H9 (cell line): ENCODE data around the gene TFDP1. TPM values are rescaled to one million over a fixed set of nuclear protein-coding genes. Genes with fewer than 3 reads are reported as not detected.

Source experiments
- DNase-seq: peaks from one replicate; pipeline ENCODE4 v3.0.0-alpha.2; 2017
- H2AFZ ChIP-seq: one replicate; pipeline ENCODE4 v1.6.1; 2013; ENCODE audit warnings: mild to moderate bottlenecking, low read length, control low read depth, moderate library complexity
- H2AK5ac ChIP-seq: 2 replicates; pipeline ENCODE4 v1.6.1; 2013; ENCODE audit warnings: low read length, control low read depth, mixed read lengths; ENCODE audit not compliant: insufficient read length
- H2BK120ac ChIP-seq: one replicate; pipeline ENCODE4 v1.6.1; 2013; ENCODE audit warnings: low read depth, mild to moderate bottlenecking, low read length, control low read depth, inconsistent platforms; ENCODE audit not compliant: poor library complexity, severe bottlenecking
- H2BK12ac ChIP-seq: 2 replicates; pipeline ENCODE4 v1.6.1; 2013; ENCODE audit warnings: low read length, control low read depth, mixed read lengths, low read depth; ENCODE audit not compliant: insufficient read length
- H2BK15ac ChIP-seq: 2 replicates; pipeline ENCODE4 v1.6.1; 2013; ENCODE audit warnings: low read depth, low read length, control low read depth
- H2BK20ac ChIP-seq: one replicate; pipeline ENCODE4 v1.6.1; 2013; ENCODE audit warnings: low read depth, mild to moderate bottlenecking, low read length, control low read depth, inconsistent platforms; ENCODE audit not compliant: poor library complexity, severe bottlenecking
- H2BK5ac ChIP-seq: 2 replicates; pipeline ENCODE4 v1.6.1; 2013; ENCODE audit warnings: low read length, control low read depth, mixed read lengths; ENCODE audit not compliant: insufficient read length
- H3K14ac ChIP-seq: 2 replicates; pipeline ENCODE4 v1.6.1; 2013; ENCODE audit warnings: low read length, control low read depth; ENCODE audit not compliant: insufficient read depth
- H3K18ac ChIP-seq: 2 replicates; pipeline ENCODE4 v1.6.1; 2013; ENCODE audit warnings: low read depth, mild to moderate bottlenecking, mixed read lengths, low read length, control low read depth; ENCODE audit not compliant: insufficient read length
- H3K23ac ChIP-seq: 2 replicates; pipeline ENCODE4 v1.6.1; 2013; ENCODE audit warnings: low read length, control low read depth, mixed read lengths, low read depth; ENCODE audit not compliant: insufficient read length
- H3K23me2 ChIP-seq: 2 replicates; pipeline ENCODE4 v1.6.1; 2013; ENCODE audit warnings: low read depth, mild to moderate bottlenecking, mixed read lengths, low read length, control low read depth; ENCODE audit not compliant: insufficient read length, poor library complexity, severe bottlenecking
- H3K27ac ChIP-seq: 2 replicates; pipeline ENCODE4 v1.5.1; 2013; ENCODE audit warnings: low read length, control low read depth, mixed read lengths, low read depth; ENCODE audit not compliant: insufficient read length
- H3K27me3 ChIP-seq: 2 replicates; pipeline ENCODE4 v1.6.1; 2013; ENCODE audit warnings: low read length, control low read depth, inconsistent platforms; ENCODE audit not compliant: insufficient read depth
- H3K4ac ChIP-seq: 2 replicates; pipeline ENCODE4 v1.6.1; 2013; ENCODE audit warnings: low read depth, mild to moderate bottlenecking, control low read depth, inconsistent platforms, low read length, moderate library complexity
- H3K4me1 ChIP-seq: 2 replicates; pipeline ENCODE4 v1.6.1; 2013; ENCODE audit warnings: low read length, control low read depth, inconsistent platforms; ENCODE audit not compliant: insufficient read depth
- H3K4me2 ChIP-seq: 2 replicates; pipeline ENCODE4 v1.6.1; 2013; ENCODE audit warnings: low read length, control low read depth, mixed read lengths; ENCODE audit not compliant: insufficient read length, insufficient read depth
- H3K56ac ChIP-seq: 2 replicates; pipeline ENCODE4 v1.6.1; 2013; ENCODE audit warnings: low read depth, mild to moderate bottlenecking, mixed read lengths, low read length, control low read depth; ENCODE audit not compliant: insufficient read length
- H3K79me1 ChIP-seq: 2 replicates; pipeline ENCODE4 v1.6.1; 2013; ENCODE audit warnings: low read depth, mild to moderate bottlenecking, moderate library complexity, low read length, control low read depth, inconsistent platforms; ENCODE audit not compliant: insufficient read depth, poor library complexity, severe bottlenecking
- H3K79me2 ChIP-seq: 2 replicates; pipeline ENCODE4 v1.6.1; 2013; ENCODE audit warnings: low read length, control low read depth, inconsistent platforms; ENCODE audit not compliant: insufficient read depth
- H3K9ac ChIP-seq: 2 replicates; pipeline ENCODE4 v1.6.1; 2013; ENCODE audit warnings: low read length, control low read depth, mixed read lengths; ENCODE audit not compliant: insufficient read length; ENCODE audit errors: extremely low read depth
- H3K9me3 ChIP-seq: one replicate; pipeline ENCODE4 v1.6.1; 2013; ENCODE audit warnings: low read depth, low read length, inconsistent platforms; ENCODE audit not compliant: control insufficient read depth
- H3T11ph ChIP-seq: one replicate; pipeline ENCODE4 v1.6.1; 2013; ENCODE audit warnings: mild to moderate bottlenecking, low read length, control low read depth, inconsistent platforms
- H4K20me1 ChIP-seq: one replicate; pipeline ENCODE4 v1.6.1; 2013; ENCODE audit not compliant: control insufficient read depth, insufficient read length, insufficient read depth
- H4K5ac ChIP-seq: 2 replicates; pipeline ENCODE4 v1.6.1; 2013; ENCODE audit warnings: low read depth, mild to moderate bottlenecking, mixed read lengths, low read length, control low read depth; ENCODE audit not compliant: insufficient read length
- H4K8ac ChIP-seq: replicated peaks from 2 replicates; pipeline ENCODE4 v1.6.1; 2013; ENCODE audit warnings: low read length, control low read depth, mixed read lengths, low read depth; ENCODE audit not compliant: insufficient read length
- H4K91ac ChIP-seq: 2 replicates; pipeline ENCODE4 v1.6.1; 2013; ENCODE audit warnings: low read depth, mild to moderate bottlenecking, moderate library complexity, mixed read lengths, low read length, control low read depth; ENCODE audit not compliant: insufficient read length
- H3K27ac Mint-ChIP-seq, 3 experiments: 2 replicates in 2 of 3; 3 replicates in 1 of 3; pipeline ENCODE4 v1.8.0; 2020 to 2021; ENCODE audit warnings: mixed read lengths in 3 of 3, mild to moderate bottlenecking in 1 of 3, moderate library complexity in 1 of 3
- H3K27me3 Mint-ChIP-seq: 2 replicates; pipeline ENCODE4 v1.8.0; 2021; ENCODE audit warnings: low read depth, mild to moderate bottlenecking, moderate library complexity, mixed read lengths
- H3K36me3 Mint-ChIP-seq, 3 experiments: 2 replicates in 2 of 3; 3 replicates in 1 of 3; pipeline ENCODE4 v1.8.0; 2020 to 2021; ENCODE audit warnings: low read depth in 3 of 3, mixed read lengths in 3 of 3; ENCODE audit not compliant: insufficient read depth in 1 of 3
- H3K4me1 Mint-ChIP-seq, 2 experiments: 2 replicates each; pipeline ENCODE4 v1.8.0; 2020; ENCODE audit warnings: mixed read lengths in 2 of 2
- H3K4me3 Mint-ChIP-seq, 2 experiments: 2 replicates in 1 of 2; 3 replicates in 1 of 2; pipeline ENCODE4 v1.8.0; 2020 to 2021; ENCODE audit warnings: mild to moderate bottlenecking in 2 of 2, mixed read lengths in 2 of 2, moderate library complexity in 1 of 2
- H3K9me3 Mint-ChIP-seq, 2 experiments: 2 replicates in 1 of 2; 3 replicates in 1 of 2; pipeline ENCODE4 v1.8.0; 2020; ENCODE audit warnings: mild to moderate bottlenecking in 2 of 2, mixed read lengths in 2 of 2, moderate library complexity in 1 of 2
- WGBS: extraction: QIAGEN DNeasy Blood & Tissue Kit; methylation state at CpG from one replicate; pipeline ENCODE4 v1.1.7; 2013; ENCODE audit warnings: missing lambda C conversion rate, low lambda C conversion rate, mixed read lengths; ENCODE audit not compliant: insufficient read length; ENCODE audit errors: extremely low coverage; 5-methylcytosine and 5-hydroxymethylcytosine counted together
- total RNA-seq: library from RNA; stranded (reverse); gene quantifications from 2 replicates; pipeline ENCODE4 v1.2.1, GENCODE V29; 2021
- TF ChIP-seq, protein P1 (sequence below): fragments of 200-600 bp; sonication (generic); conservative IDR thresholded peaks from 3 replicates; pipeline ENCODE4 v1.8.0; 2021; ENCODE audit warnings: antibody characterized with exemption, mild to moderate bottlenecking

Gene TFDP1
- total RNA-seq, 1 experiment from 2014 or later: 111 TPM

DNA sequence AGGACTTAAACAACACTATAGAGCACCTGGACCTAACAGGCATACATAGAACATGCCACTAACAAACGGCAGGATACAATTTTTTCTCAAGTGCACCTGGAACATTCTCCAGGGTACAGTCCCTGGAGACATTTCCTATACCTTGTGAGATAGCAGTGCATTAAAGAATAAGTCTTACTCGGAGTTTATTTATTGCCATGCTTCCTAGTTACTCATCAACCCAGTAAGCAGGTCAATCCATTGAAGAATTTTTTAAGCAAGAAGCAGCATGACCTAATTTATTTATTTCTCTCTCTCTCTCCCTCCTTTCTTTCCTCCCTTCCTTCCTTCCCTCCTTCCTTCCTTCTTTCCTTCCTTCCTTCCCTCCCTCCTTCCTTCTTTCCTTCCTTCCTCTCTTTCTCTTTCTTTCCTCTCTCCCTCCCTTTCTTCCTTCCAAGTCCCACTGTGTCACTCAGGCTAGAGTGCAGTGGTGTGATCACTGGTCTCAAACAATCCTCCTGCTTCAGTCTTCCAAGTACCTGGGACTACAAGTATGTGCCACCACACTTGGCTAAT lies 6.6 kb upstream of the TFDP1 start:
- H3K18ac ChIP-seq: no peak overlapping the region
- Mint-ChIP-seq H3K9me3 (peaks cover 13 to 15% of the 10 kb centered on the region in 2 experiments), H3K4me3 (no peak overlapping the region), H3K27me3 (no peaks in the 10 kb centered on the region), H3K36me3 (peaks cover 0 to 6% (median 4%) of the 10 kb centered on the region in 3 experiments; a peak in 4 of 7 replicates), H3K4me1 (no peaks in the 10 kb centered on the region), H3K27ac (no peak overlapping the region)
- H2AFZ ChIP-seq: no peak overlapping the region
- no peak overlapping the region for H3T11ph ChIP-seq
- no peak overlapping the region for H3K4ac ChIP-seq
- no peaks in the 10 kb centered on the region for H4K20me1 ChIP-seq
- DNase-seq: no peak
- H3K79me1 ChIP-seq: no peaks in the 10 kb centered on the region
- H3K9me3 ChIP-seq: peaks cover 8% of the 10 kb centered on the region
- H3K27me3 ChIP-seq: no peaks in the 10 kb centered on the region
- no peak overlapping the region for H2BK12ac ChIP-seq
- H3K79me2 ChIP-seq: no peaks in the 10 kb centered on the region
- no peak overlapping the region for H4K5ac ChIP-seq
- no peak overlapping the region for H2BK120ac ChIP-seq
- H2BK5ac ChIP-seq: no peak overlapping the region
- TF ChIP-seq, protein P1, sequence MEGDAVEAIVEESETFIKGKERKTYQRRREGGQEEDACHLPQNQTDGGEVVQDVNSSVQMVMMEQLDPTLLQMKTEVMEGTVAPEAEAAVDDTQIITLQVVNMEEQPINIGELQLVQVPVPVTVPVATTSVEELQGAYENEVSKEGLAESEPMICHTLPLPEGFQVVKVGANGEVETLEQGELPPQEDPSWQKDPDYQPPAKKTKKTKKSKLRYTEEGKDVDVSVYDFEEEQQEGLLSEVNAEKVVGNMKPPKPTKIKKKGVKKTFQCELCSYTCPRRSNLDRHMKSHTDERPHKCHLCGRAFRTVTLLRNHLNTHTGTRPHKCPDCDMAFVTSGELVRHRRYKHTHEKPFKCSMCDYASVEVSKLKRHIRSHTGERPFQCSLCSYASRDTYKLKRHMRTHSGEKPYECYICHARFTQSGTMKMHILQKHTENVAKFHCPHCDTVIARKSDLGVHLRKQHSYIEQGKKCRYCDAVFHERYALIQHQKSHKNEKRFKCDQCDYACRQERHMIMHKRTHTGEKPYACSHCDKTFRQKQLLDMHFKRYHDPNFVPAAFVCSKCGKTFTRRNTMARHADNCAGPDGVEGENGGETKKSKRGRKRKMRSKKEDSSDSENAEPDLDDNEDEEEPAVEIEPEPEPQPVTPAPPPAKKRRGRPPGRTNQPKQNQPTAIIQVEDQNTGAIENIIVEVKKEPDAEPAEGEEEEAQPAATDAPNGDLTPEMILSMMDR: no peak
- no peak overlapping the region for H3K4me2 ChIP-seq
- H3K14ac ChIP-seq: no peak overlapping the region
- no peak overlapping the region for H3K9ac ChIP-seq
- H2BK20ac ChIP-seq: no peak overlapping the region
- H3K23ac ChIP-seq: no peak overlapping the region
- no peaks in the 10 kb centered on the region for H3K23me2 ChIP-seq
- H3K27ac ChIP-seq: no peak overlapping the region
- no peaks in the 10 kb centered on the region for H3K4me1 ChIP-seq
- no peak overlapping the region for H4K91ac ChIP-seq
- WGBS: no CpG with 5 or more reads among the region's 2 CpGs
- H2BK15ac ChIP-seq: no peak overlapping the region
- no peak overlapping the region for H2AK5ac ChIP-seq
- no peak overlapping the region for H4K8ac ChIP-seq
- no peak overlapping the region for H3K56ac ChIP-seq
